ENCODE results near the gene LYPLAL1. TPM values are rescaled to one million over a fixed set of nuclear protein-coding genes. Genes with fewer than 3 reads are reported as not detected.
A peak's percentile ranks its signal among the peaks of the same experiment; 100 is the strongest.

Gene LYPLAL1
- 10 to 100 TPM; 18.0 to 19.9 TPM for total RNA-seq

- POLR2A ChIA-PET, result interaction anchor here (0.5 to 1.0 kb wide), 3 partner anchors 14 to 1543 kb away, joined by 3 to 5 read pairs (median 4); partner anchors contain the start of genes GPATCH2 and SPATA17
- peaks cover 2% of the 10 kb centered on the region for H3K9me3 Mint-ChIP-seq
- ATAC-seq (ENCODE audit: low read depth) (peak; percentile 95), DNase-seq (peak; percentile 93)
- H3K36me3 Mint-ChIP-seq, result peaks cover 6% of the 10 kb centered on the region
- H3K4me1 Mint-ChIP-seq, result peaks cover 24% of the 10 kb centered on the region
- H3K27ac Mint-ChIP-seq, result peak within 1 kb of the TSS; percentile 95
- H3K27me3 Mint-ChIP-seq, result no peaks in the 10 kb centered on the region
- H3K4me3 Mint-ChIP-seq, result peak within 1 kb of the TSS; percentile 99
These were observed at the start of gene LYPLAL1 for GRCh38 chr1:219173758-219174459. LYPLAL1 (plus strand) TSS chr1:219173878; CDS start chr1:219173891, 13 bp downstream.

- Mint-ChIP-seq H3K27me3 (no peaks in the 10 kb centered on the region), H3K4me3 (no peak overlapping the region), H3K27ac (no peak overlapping the region), H3K36me3 (no peaks in the 10 kb centered on the region), H3K9me3 (no peaks in the 10 kb centered on the region), H3K4me1 (no peaks in the 10 kb centered on the region)
- no peak for DNase-seq
- POLR2A ChIA-PET, result no interaction called here
- ATAC-seq (ENCODE audit: low read depth), result no peak
These were observed 49.5 kb upstream of the LYPLAL1 start for GRCh38 chr1:219124163-219124562.

GRCh38 chr1:219125342-219125741 lies 48.3 kb upstream of the LYPLAL1 start:
- Mint-ChIP-seq H3K36me3 (no peaks in the 10 kb centered on the region), H3K27ac (no peak overlapping the region), H3K9me3 (no peaks in the 10 kb centered on the region), H3K4me1 (no peaks in the 10 kb centered on the region), H3K27me3 (no peaks in the 10 kb centered on the region), H3K4me3 (no peak overlapping the region)
- POLR2A ChIA-PET, result no interaction called here
- ATAC-seq (ENCODE audit: low read depth) (no peak), DNase-seq (no peak)

- H3K36me3 Mint-ChIP-seq, result no peaks in the 10 kb centered on the region
- H3K4me3 Mint-ChIP-seq, result no peak overlapping the region
- POLR2A ChIA-PET, result no interaction called here
- no peaks in the 10 kb centered on the region for H3K9me3 Mint-ChIP-seq
- no peak for ATAC-seq (ENCODE audit: low read depth)
- DNase-seq, result no peak
- no peaks in the 10 kb centered on the region for H3K4me1 Mint-ChIP-seq
- H3K27ac Mint-ChIP-seq, result no peak overlapping the region
- H3K27me3 Mint-ChIP-seq, result no peaks in the 10 kb centered on the region
These were observed 47.3 kb upstream of the LYPLAL1 start for GRCh38 chr1:219126377-219126776.

- ATAC-seq (ENCODE audit: low read depth), result no peak
- Mint-ChIP-seq H3K9me3 (no peaks in the 10 kb centered on the region), H3K4me1 (no peaks in the 10 kb centered on the region), H3K27ac (no peak overlapping the region), H3K27me3 (no peaks in the 10 kb centered on the region), H3K4me3 (no peak overlapping the region), H3K36me3 (no peaks in the 10 kb centered on the region)
- POLR2A ChIA-PET, result no interaction called here
- no peak for DNase-seq
These were observed 44.7 kb upstream of the LYPLAL1 start for GRCh38 chr1:219128957-219129356.

- H3K9me3 Mint-ChIP-seq, result no peaks in the 10 kb centered on the region
- H3K27me3 Mint-ChIP-seq, result no peaks in the 10 kb centered on the region
- no peak overlapping the region for H3K4me3 Mint-ChIP-seq
- no peak overlapping the region for H3K27ac Mint-ChIP-seq
- H3K4me1 Mint-ChIP-seq, result no peaks in the 10 kb centered on the region
- ATAC-seq (ENCODE audit: low read depth) (no peak), DNase-seq (no peak)
- POLR2A ChIA-PET, result no interaction called here
- no peaks in the 10 kb centered on the region for H3K36me3 Mint-ChIP-seq
These were observed 43.2 kb upstream of the LYPLAL1 start for GRCh38 chr1:219130366-219130935.

GRCh38 chr1:219132939-219133338 lies 40.7 kb upstream of the LYPLAL1 start:
- H3K9me3 Mint-ChIP-seq, result no peaks in the 10 kb centered on the region
- H3K4me3 Mint-ChIP-seq, result no peak overlapping the region
- no peak for DNase-seq
- no peak for ATAC-seq (ENCODE audit: low read depth)
- H3K27ac Mint-ChIP-seq, result no peak overlapping the region
- H3K27me3 Mint-ChIP-seq, result no peaks in the 10 kb centered on the region
- no peaks in the 10 kb centered on the region for H3K4me1 Mint-ChIP-seq
- POLR2A ChIA-PET, result no interaction called here
- no peaks in the 10 kb centered on the region for H3K36me3 Mint-ChIP-seq

- H3K4me1 Mint-ChIP-seq, result no peaks in the 10 kb centered on the region
- POLR2A ChIA-PET, result no interaction called here
- ATAC-seq (ENCODE audit: low read depth) (no peak), DNase-seq (no peak)
- peaks cover 4% of the 10 kb centered on the region for H3K27me3 Mint-ChIP-seq
- no peaks in the 10 kb centered on the region for H3K9me3 Mint-ChIP-seq
- no peaks in the 10 kb centered on the region for H3K36me3 Mint-ChIP-seq
- no peak overlapping the region for H3K27ac Mint-ChIP-seq
- H3K4me3 Mint-ChIP-seq, result no peak overlapping the region
These were observed 34.9 kb upstream of the LYPLAL1 start for GRCh38 chr1:219138747-219139146.

GRCh38 chr1:219140303-219140877 lies 33.3 kb upstream of the LYPLAL1 start:
- POLR2A ChIA-PET, result no interaction called here
- Mint-ChIP-seq H3K36me3 (no peaks in the 10 kb centered on the region), H3K27me3 (peaks cover 4% of the 10 kb centered on the region), H3K9me3 (no peaks in the 10 kb centered on the region), H3K4me1 (no peaks in the 10 kb centered on the region), H3K27ac (no peak overlapping the region), H3K4me3 (no peak overlapping the region)
- DNase-seq (no peak), ATAC-seq (ENCODE audit: low read depth) (no peak)

GRCh38 chr1:219143735-219144134 lies 29.9 kb upstream of the LYPLAL1 start:
- Mint-ChIP-seq H3K36me3 (no peaks in the 10 kb centered on the region), H3K4me1 (no peaks in the 10 kb centered on the region), H3K4me3 (no peak overlapping the region), H3K27me3 (peaks cover 4% of the 10 kb centered on the region), H3K9me3 (no peaks in the 10 kb centered on the region), H3K27ac (no peak overlapping the region)
- DNase-seq (no peak), ATAC-seq (ENCODE audit: low read depth) (no peak)
- POLR2A ChIA-PET, result no interaction called here

- H3K36me3 Mint-ChIP-seq, result no peaks in the 10 kb centered on the region
- no peak overlapping the region for H3K4me3 Mint-ChIP-seq
- peaks cover 4% of the 10 kb centered on the region for H3K27me3 Mint-ChIP-seq
- POLR2A ChIA-PET, result no interaction called here
- ATAC-seq (ENCODE audit: low read depth) (no peak), DNase-seq (no peak)
- H3K4me1 Mint-ChIP-seq, result no peaks in the 10 kb centered on the region
- H3K9me3 Mint-ChIP-seq, result no peaks in the 10 kb centered on the region
- no peak overlapping the region for H3K27ac Mint-ChIP-seq
These were observed 28.9 kb upstream of the LYPLAL1 start for GRCh38 chr1:219144658-219145315.

GRCh38 chr1:219147571-219148019 lies 26.1 kb upstream of the LYPLAL1 start:
- Mint-ChIP-seq H3K4me3 (no peak overlapping the region), H3K36me3 (no peaks in the 10 kb centered on the region), H3K27me3 (peaks cover 2% of the 10 kb centered on the region), H3K9me3 (no peaks in the 10 kb centered on the region), H3K4me1 (no peaks in the 10 kb centered on the region), H3K27ac (no peak overlapping the region)
- ATAC-seq (ENCODE audit: low read depth), result no peak
- POLR2A ChIA-PET, result no interaction called here
- DNase-seq, result no peak

- POLR2A ChIA-PET, result no interaction called here
- DNase-seq (no peak), ATAC-seq (ENCODE audit: low read depth) (no peak)
- H3K27ac Mint-ChIP-seq, result no peak overlapping the region
- no peak overlapping the region for H3K4me3 Mint-ChIP-seq
- no peaks in the 10 kb centered on the region for H3K27me3 Mint-ChIP-seq
- no peaks in the 10 kb centered on the region for H3K36me3 Mint-ChIP-seq
- no peaks in the 10 kb centered on the region for H3K4me1 Mint-ChIP-seq
- H3K9me3 Mint-ChIP-seq, result no peaks in the 10 kb centered on the region
These were observed 24.6 kb upstream of the LYPLAL1 start for GRCh38 chr1:219149009-219149577.
